Measurements from ENCODE around the gene CDH22.

Gene CDH22

GRCh38 chr20:46212876-46213275, 95.4 kb downstream of the CDH22 start:
- TF ChIP-seq CTCF (conservative IDR thresholded peaks at IDR 0.05) = no peak
- H3K27ac ChIP-seq = no peak overlapping the region

GRCh38 chr20:46212252-46212651, 96.0 kb downstream of the CDH22 start:
- no peak overlapping the region for H3K27ac ChIP-seq
- no peak for TF ChIP-seq CTCF (conservative IDR thresholded peaks at IDR 0.05)

DNA sequence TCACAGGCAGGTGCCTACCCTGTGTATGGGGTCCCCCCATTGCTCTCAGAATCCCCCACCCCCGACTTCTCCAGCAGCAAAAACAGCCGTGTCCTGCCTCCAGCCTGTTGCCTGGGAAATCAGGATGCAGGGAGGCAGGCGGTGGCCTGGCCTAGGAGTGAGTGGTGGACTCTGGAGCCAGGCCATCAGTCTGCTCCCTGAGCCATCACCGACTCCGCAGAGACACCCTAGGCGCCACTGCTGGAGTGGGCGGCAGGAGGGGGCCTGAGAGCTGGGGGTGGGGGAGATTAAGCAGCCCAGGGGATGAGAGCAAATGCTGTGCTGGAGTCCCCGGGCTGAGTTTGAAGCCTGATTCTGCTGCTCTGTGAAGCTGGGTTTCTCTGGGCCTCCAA, 97.0 kb downstream of the CDH22 start:
- no peak for TF ChIP-seq CTCF (conservative IDR thresholded peaks at IDR 0.05)
- H3K27ac ChIP-seq = no peak overlapping the region

DNA sequence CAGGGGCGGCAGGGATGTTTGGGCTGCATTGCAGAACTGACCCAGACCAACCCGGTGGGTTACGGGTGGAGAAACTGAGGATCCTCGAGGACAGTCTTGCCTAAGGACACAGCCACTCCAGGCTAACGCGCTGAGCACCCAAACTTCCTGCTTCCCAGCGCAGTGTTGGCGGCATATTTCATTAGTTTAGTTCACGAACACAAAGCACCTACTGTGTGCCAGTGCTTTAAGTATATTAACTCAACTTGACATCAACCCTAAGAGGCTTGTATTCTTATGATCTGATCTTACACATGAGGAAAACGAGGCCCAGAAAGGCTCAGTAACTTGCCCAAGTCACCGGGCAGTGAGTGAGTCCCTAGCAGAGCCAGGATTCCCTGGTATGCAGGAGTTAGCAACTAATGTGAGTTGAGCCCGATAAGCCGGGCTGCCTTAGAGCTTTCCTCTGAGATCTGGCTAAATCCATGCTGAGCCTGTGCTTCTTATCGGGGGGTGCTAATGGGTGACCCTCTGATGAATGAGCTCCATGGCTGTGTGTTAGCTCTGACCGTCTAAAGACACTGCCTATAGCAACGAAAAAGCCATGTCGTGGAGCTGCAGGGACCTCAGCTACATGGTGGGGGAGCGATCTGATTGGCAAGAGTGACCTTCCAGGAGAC, 97.5 kb downstream of the CDH22 start:
- H3K27ac ChIP-seq = no peak overlapping the region
- TF ChIP-seq CTCF (conservative IDR thresholded peaks at IDR 0.05) = no peak

- TF ChIP-seq CTCF (conservative IDR thresholded peaks at IDR 0.05) = no peak
Observed at GRCh38 chr20:46209930-46210671, 98.2 kb downstream of the CDH22 start.

DNA sequence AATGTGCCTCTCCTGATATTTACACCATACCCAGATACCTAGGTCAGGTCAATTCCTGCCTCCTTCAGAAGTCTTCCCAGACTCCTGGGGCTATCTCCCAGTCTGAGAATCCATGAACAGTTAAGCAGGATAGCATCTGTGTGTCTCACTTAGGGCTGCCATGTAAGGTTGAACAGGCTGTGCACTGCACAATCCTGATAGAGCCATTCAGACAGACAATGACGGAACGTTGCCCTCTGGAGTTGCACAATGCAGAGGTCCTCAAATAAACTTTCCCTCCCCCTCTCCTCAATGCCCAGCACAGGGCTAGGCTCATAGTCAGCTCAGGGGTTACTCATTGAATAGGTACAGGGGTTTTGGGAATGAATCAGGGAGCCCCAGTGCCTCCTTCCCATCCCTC, 100.5 kb downstream of the CDH22 start:
- no peak overlapping the region for H3K27ac ChIP-seq
- TF ChIP-seq CTCF (conservative IDR thresholded peaks at IDR 0.05) = no peak

More at GRCh38 chr20:46209930-46210671, 98.2 kb downstream of the CDH22 start:
- no peak overlapping the region for H3K27ac ChIP-seq

GRCh38 chr20:46206992-46207549, 101.2 kb downstream of the CDH22 start:
- no peak for TF ChIP-seq CTCF (conservative IDR thresholded peaks at IDR 0.05)
- H3K27ac ChIP-seq = no peak overlapping the region

Data from VCaP (cell line).